Endodermal cell (in vitro differentiated cells): Measurements from ENCODE around the gene ACKR1. TPM values are rescaled to one million over a fixed set of nuclear protein-coding genes. Genes with fewer than 3 reads are reported as not detected.

Experiments used
- DNase-seq: peaks from one replicate; pipeline ENCODE4 v3.0.0-alpha.2; 2017
- H3K27ac ChIP-seq: 2 replicates; pipeline ENCODE4 v1.5.1; 2013; ENCODE audit warnings: mild to moderate bottlenecking, low read depth, low read length, moderate library complexity
- H3K27me3 ChIP-seq: 2 replicates; pipeline ENCODE4 v1.6.1; 2013; ENCODE audit warnings: mild to moderate bottlenecking, low read length, moderate library complexity; ENCODE audit not compliant: insufficient read depth, control insufficient read depth, poor library complexity, severe bottlenecking
- H3K36me3 ChIP-seq: 2 replicates; pipeline ENCODE4 v1.7.0; 2013; ENCODE audit warnings: mild to moderate bottlenecking, low read length, moderate library complexity; ENCODE audit not compliant: control insufficient read depth, insufficient read depth
- H3K4me1 ChIP-seq: one replicate; pipeline ENCODE4 v1.7.0; 2013; ENCODE audit warnings: low read length; ENCODE audit not compliant: control insufficient read depth, insufficient read depth
- H3K4me3 ChIP-seq: 2 replicates; pipeline ENCODE4 v1.5.1; 2013; ENCODE audit warnings: mild to moderate bottlenecking, low read length, moderate library complexity
- H3K9ac ChIP-seq: 2 replicates; pipeline ENCODE4 v1.6.1; 2013; ENCODE audit warnings: mild to moderate bottlenecking, low read length, moderate library complexity; ENCODE audit not compliant: poor library complexity, severe bottlenecking; ENCODE audit errors: extremely low read depth
- H3K9me3 ChIP-seq: 2 replicates; pipeline ENCODE4 v1.6.1; 2013; ENCODE audit warnings: mild to moderate bottlenecking, low read length, moderate library complexity; ENCODE audit not compliant: control insufficient read depth
- H3K27ac Mint-ChIP-seq: 2 replicates; pipeline ENCODE4 v1.8.0; 2020; ENCODE audit warnings: mixed read lengths
- H3K27me3 Mint-ChIP-seq: 2 replicates; pipeline ENCODE4 v1.8.0; 2021; ENCODE audit warnings: mild to moderate bottlenecking, mixed read lengths; ENCODE audit not compliant: insufficient read depth
- H3K36me3 Mint-ChIP-seq: 2 replicates; pipeline ENCODE4 v1.8.0; 2020; ENCODE audit warnings: low read depth, mixed read lengths
- H3K4me1 Mint-ChIP-seq: 2 replicates; pipeline ENCODE4 v1.8.0; 2020; ENCODE audit warnings: mixed read lengths
- H3K4me3 Mint-ChIP-seq: 2 replicates; pipeline ENCODE4 v1.8.0; 2020; ENCODE audit warnings: mild to moderate bottlenecking, moderate library complexity, mixed read lengths
- H3K9me3 Mint-ChIP-seq: 2 replicates; pipeline ENCODE4 v1.8.0; 2020; ENCODE audit warnings: mild to moderate bottlenecking, mixed read lengths
- CTCF ChIP-seq: fragments of 200-600 bp; sonication (generic); conservative IDR thresholded peaks from 2 replicates; pipeline ENCODE4 v1.5.0; 2021; ENCODE audit warnings: antibody characterized with exemption, mild to moderate bottlenecking
- WGBS, 2 experiments: methylation state at CpG; one replicate each; pipeline versions ENCODE4 v1.1.5 to v1.1.7; 2013; ENCODE audit warnings: missing lambda C conversion rate in 2 of 2, mixed read lengths in 1 of 2; ENCODE audit not compliant: insufficient coverage in 1 of 2, insufficient read length in 1 of 2; 5-methylcytosine and 5-hydroxymethylcytosine counted together
- total RNA-seq, 2 donors: library from RNA; stranded (reverse); fragmentation: NEBNext Ultra II Directional in 1 of 2; extraction: Animal tissue kit (Norgen Biotek cat#: 25700) in 1 of 2; gene quantifications; 2 replicates in 1 of 2; 3 replicates in 1 of 2; pipeline ENCODE4 v1.2.1, GENCODE V29; 2021

The ACKR1 gene
- total RNA-seq, 2 donors from 2014 or later = not detected

- H3K4me1 Mint-ChIP-seq = peaks cover 28% of the 10 kb centered on the region
- no peaks in the 10 kb centered on the region for H3K4me1 ChIP-seq
- H3K27me3 Mint-ChIP-seq = peaks cover 11% of the 10 kb centered on the region
- H3K27ac Mint-ChIP-seq = no peak overlapping the region
- H3K9me3 Mint-ChIP-seq = no peaks in the 10 kb centered on the region
- H3K36me3 ChIP-seq = no peaks in the 10 kb centered on the region
- no peaks in the 10 kb centered on the region for H3K36me3 Mint-ChIP-seq
- H3K4me3 Mint-ChIP-seq = no peak overlapping the region
- WGBS, 2 experiments = 89% methylated on average over 2 of the region's 2 CpGs; no CpG with 5 or more reads in 1 of the 2 experiments
- no peaks in the 10 kb centered on the region for H3K27me3 ChIP-seq
- H3K4me3 ChIP-seq = no peak overlapping the region
- no peaks in the 10 kb centered on the region for H3K9me3 ChIP-seq
- no peak overlapping the region for H3K27ac ChIP-seq
- no peak for DNase-seq
- no peak overlapping the region for H3K9ac ChIP-seq
- no peak for TF ChIP-seq CTCF
Observed at GRCh38 chr1:159190441-159190840, 14.2 kb upstream of the ACKR1 start.

GRCh38 chr1:159196543-159196942 lies 8.1 kb upstream of the ACKR1 start:
- TF ChIP-seq CTCF = peak; percentile 68
- H3K4me3 Mint-ChIP-seq = no peak overlapping the region
- H3K27me3 Mint-ChIP-seq = no peaks in the 10 kb centered on the region
- H3K4me1 Mint-ChIP-seq = peaks cover 3% of the 10 kb centered on the region
- H3K27ac Mint-ChIP-seq = no peak overlapping the region
- no peaks in the 10 kb centered on the region for H3K36me3 ChIP-seq
- no peaks in the 10 kb centered on the region for H3K4me1 ChIP-seq
- H3K9me3 Mint-ChIP-seq = no peaks in the 10 kb centered on the region
- H3K27me3 ChIP-seq = no peaks in the 10 kb centered on the region
- H3K36me3 Mint-ChIP-seq = no peaks in the 10 kb centered on the region
- WGBS, 2 experiments = 69 to 74% methylated on average over 4 to 5 of the region's 5 CpGs
- peak; percentile 74 for DNase-seq
- no peaks in the 10 kb centered on the region for H3K9me3 ChIP-seq
- no peak overlapping the region for H3K9ac ChIP-seq
- H3K4me3 ChIP-seq = no peak overlapping the region
- no peak overlapping the region for H3K27ac ChIP-seq

DNA sequence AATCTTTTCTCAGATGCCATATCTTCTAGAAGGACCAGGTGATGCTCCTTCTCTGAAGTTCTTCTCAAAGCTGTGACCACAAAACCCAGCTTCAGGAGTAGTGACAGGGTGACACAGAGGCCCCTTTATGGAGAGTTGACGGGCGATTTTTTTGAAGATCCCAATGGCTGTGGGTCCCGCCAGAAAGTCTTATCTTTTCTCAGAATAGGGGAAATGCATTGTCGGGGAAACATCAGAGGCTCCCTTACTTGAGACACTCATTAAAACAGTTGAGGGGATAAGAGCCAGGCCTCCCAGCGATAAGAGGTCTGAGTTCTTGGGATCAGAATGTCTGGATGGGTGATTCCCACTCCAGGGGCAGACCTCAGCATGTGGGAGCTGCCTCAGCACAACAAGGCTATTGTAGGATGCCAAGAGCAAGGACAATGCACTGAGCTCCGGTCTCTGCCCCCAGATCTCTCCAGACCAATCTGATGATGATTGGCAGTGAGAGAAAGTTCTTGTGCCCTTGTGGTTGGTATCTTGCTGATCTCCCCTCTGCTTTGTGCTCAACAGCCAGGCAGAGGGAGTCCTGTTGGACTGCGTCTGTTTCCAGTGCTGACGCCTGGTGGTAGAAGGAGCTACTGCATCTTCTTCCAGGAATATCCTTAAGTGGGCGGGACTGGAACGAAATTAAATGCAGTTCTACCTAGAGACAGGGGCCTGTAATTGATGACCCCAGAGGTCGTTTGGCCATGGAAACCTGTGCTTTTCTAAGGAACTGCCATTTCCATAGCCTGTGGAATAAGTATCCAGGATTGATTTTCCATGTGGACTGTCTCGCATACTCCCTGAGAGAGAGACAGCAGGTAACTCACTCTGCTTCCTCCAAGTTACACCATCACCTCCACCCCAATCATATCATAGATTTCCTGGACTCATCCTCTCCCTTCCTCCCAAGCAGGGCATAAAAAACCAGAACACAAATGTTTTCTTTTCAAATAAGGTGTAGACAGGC lies 6.8 kb upstream of the ACKR1 start:
- no peak overlapping the region for H3K27ac Mint-ChIP-seq
- H3K27me3 Mint-ChIP-seq = no peaks in the 10 kb centered on the region
- peak; percentile 93 for DNase-seq
- no peaks in the 10 kb centered on the region for H3K9me3 Mint-ChIP-seq
- Histone ChIP-seq H3K4me1 (no peaks in the 10 kb centered on the region), H3K36me3 (no peaks in the 10 kb centered on the region), H3K9me3 (no peaks in the 10 kb centered on the region), H3K9ac (no peak overlapping the region), H3K4me3 (no peak overlapping the region), H3K27ac (no peak overlapping the region), H3K27me3 (no peaks in the 10 kb centered on the region)
- peak; percentile 91 for TF ChIP-seq CTCF
- WGBS, 2 experiments = 50 to 51% methylated on average over 9 to 12 of the region's 12 CpGs
- H3K36me3 Mint-ChIP-seq = no peaks in the 10 kb centered on the region
- H3K4me1 Mint-ChIP-seq = peaks cover 3% of the 10 kb centered on the region
- no peak overlapping the region for H3K4me3 Mint-ChIP-seq
